Loucy (cell line): ENCODE data around the gene ZNF358.

Experiments
- EZH2phosphoT487 ChIP-seq: fragments of 200-600 bp; IDR thresholded peaks from 2 replicates; pipeline ENCODE4 v1.6.1; 2018; ENCODE audit warnings: antibody characterized with exemption, mild to moderate bottlenecking, moderate library complexity, borderline replicate concordance
- TF ChIP-seq, protein P1 (sequence below): fragments of 200-600 bp; sonication (generic); conservative IDR thresholded peaks from 2 replicates; pipeline ENCODE4 v1.5.1; 2014; ENCODE audit warnings: mild to moderate bottlenecking, antibody characterized with exemption, low read length

DNA sequence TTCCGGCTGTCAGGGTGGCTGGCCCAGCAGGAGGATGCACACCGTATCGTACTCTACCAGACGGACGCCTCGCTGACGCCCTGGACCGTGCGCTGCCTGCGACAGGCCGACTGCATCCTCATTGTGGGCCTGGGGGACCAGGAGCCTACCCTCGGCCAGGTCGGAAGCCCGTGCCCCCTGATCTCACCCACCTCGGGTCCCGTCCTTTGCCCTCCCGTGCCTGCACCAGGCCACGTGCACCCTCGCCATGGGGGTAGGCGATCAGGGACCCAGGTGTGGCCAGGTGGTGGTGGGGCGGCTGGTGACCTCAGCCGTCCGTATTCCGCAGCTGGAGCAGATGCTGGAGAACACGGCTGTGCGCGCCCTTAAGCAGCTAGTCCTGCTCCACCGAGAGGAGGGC is 38.7 kb downstream of the ZNF358 start:
- TF ChIP-seq, protein P1, sequence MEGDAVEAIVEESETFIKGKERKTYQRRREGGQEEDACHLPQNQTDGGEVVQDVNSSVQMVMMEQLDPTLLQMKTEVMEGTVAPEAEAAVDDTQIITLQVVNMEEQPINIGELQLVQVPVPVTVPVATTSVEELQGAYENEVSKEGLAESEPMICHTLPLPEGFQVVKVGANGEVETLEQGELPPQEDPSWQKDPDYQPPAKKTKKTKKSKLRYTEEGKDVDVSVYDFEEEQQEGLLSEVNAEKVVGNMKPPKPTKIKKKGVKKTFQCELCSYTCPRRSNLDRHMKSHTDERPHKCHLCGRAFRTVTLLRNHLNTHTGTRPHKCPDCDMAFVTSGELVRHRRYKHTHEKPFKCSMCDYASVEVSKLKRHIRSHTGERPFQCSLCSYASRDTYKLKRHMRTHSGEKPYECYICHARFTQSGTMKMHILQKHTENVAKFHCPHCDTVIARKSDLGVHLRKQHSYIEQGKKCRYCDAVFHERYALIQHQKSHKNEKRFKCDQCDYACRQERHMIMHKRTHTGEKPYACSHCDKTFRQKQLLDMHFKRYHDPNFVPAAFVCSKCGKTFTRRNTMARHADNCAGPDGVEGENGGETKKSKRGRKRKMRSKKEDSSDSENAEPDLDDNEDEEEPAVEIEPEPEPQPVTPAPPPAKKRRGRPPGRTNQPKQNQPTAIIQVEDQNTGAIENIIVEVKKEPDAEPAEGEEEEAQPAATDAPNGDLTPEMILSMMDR = no peak
- no peak for TF ChIP-seq EZH2phosphoT487
